Fibroblast of pulmonary artery (primary cell): Measurements from ENCODE around the gene NCAM2.

Source experiments
- DNase-seq: peaks from one replicate; pipeline ENCODE4 v3.0.0-alpha.2; 2010; ENCODE audit warnings: low read depth
- H3K4me3 ChIP-seq: replicated peaks from 2 replicates; pipeline ENCODE4 v1.5.1; 2011; ENCODE audit warnings: low read depth, mild to moderate bottlenecking, control low read depth, low read length, moderate library complexity
- TF ChIP-seq, protein P1 (sequence below): IDR thresholded peaks from 2 replicates; pipeline ENCODE4 v1.5.1; 2011; ENCODE audit warnings: mild to moderate bottlenecking, control low read depth, low read length, inconsistent platforms; ENCODE audit errors: missing control alignments

Gene NCAM2

DNA sequence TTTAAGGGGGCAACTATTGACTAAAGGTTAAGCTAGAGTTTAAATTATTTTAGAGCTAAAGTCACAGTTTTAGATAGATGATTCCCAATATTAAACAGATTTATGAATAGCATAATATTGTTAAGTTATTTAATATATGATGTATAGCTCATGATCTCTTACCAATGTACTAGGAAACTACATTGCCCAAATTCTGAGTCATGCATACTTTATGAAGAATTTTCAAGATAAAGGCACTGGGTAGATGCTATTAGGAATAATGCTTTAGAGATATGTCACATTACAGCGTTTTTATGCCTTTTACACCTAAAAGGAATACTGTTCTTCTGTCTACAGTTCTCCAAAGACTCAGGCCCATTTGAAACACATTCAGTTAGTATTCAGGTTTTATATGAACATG lies 215.1 kb downstream of the NCAM2 start:
- TF ChIP-seq, protein P1, sequence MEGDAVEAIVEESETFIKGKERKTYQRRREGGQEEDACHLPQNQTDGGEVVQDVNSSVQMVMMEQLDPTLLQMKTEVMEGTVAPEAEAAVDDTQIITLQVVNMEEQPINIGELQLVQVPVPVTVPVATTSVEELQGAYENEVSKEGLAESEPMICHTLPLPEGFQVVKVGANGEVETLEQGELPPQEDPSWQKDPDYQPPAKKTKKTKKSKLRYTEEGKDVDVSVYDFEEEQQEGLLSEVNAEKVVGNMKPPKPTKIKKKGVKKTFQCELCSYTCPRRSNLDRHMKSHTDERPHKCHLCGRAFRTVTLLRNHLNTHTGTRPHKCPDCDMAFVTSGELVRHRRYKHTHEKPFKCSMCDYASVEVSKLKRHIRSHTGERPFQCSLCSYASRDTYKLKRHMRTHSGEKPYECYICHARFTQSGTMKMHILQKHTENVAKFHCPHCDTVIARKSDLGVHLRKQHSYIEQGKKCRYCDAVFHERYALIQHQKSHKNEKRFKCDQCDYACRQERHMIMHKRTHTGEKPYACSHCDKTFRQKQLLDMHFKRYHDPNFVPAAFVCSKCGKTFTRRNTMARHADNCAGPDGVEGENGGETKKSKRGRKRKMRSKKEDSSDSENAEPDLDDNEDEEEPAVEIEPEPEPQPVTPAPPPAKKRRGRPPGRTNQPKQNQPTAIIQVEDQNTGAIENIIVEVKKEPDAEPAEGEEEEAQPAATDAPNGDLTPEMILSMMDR = no peak
- peak; percentile 64 for DNase-seq
- no peak overlapping the region for H3K4me3 ChIP-seq

GRCh38 chr21:21216047-21216446 lies 217.8 kb downstream of the NCAM2 start:
- TF ChIP-seq, protein P1 = no peak
- DNase-seq = no peak
- H3K4me3 ChIP-seq = no peak overlapping the region

GRCh38 chr21:21226472-21226871 lies 228.3 kb downstream of the NCAM2 start:
- no peak overlapping the region for H3K4me3 ChIP-seq
- TF ChIP-seq, protein P1 = no peak
- no peak for DNase-seq

DNA sequence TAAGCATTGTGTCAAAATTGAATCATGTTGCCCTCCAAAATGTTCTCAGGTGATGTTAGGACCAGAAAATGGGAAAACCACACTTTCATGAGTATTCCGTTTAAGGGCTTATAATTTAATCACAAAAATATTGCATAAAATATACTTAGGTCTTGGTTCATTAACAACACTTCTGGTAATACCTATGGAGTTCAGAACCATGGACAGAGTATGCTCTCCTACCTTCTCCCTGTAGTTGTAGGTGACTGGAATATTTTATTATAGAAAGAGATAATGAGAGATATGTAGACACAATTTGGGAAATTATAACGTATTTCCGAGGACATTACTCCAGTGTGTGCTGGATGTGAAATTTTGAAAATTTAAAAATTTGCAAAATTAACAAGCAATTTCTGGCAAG lies 232.5 kb downstream of the NCAM2 start:
- TF ChIP-seq, protein P1 = no peak
- no peak overlapping the region for H3K4me3 ChIP-seq
- peak; percentile 44 for DNase-seq

DNA sequence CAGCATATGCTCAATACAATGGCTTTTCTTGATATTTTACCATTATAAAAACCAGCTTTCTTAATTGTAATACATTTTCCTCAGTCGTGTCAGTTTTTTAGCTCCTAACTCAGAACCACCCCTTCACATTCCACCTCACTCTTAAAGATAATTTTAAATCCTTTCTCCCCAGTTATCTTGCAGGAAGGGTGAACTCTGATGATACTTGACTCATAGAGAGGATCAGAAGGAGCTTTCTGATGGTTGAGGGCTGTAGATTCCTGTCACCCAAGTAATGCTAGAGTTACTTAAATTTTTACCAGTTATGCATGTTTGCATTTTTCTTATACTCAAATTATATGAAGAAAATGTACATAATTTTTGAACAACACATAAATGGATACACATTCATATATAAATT lies 233.7 kb downstream of the NCAM2 start:
- H3K4me3 ChIP-seq = no peak overlapping the region
- DNase-seq = no peak

DNA sequence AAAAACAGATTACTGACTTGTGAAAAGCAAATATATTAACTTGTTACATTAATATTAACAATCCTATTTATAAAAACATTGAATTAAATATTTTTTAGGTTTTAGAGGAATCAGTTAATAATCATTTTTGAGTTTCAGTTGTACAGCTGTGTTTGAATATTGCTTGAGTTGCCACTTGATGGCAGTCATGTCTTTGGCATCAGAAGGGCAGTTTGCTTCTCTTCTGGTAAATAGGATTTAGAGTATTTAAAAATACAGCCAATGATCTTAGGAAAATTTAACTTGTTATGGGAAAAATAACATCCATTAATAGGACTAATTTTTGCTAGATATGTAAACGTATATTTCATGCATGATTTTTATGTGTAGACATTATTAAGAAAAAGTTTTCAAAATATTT lies 234.1 kb downstream of the NCAM2 start:
- no peak overlapping the region for H3K4me3 ChIP-seq
- DNase-seq = peak; percentile 84
- TF ChIP-seq, protein P1 = peak; percentile 66

More for the DNA sequence above, 233.7 kb downstream of the NCAM2 start:
- TF ChIP-seq, protein P1 = no peak

DNA sequence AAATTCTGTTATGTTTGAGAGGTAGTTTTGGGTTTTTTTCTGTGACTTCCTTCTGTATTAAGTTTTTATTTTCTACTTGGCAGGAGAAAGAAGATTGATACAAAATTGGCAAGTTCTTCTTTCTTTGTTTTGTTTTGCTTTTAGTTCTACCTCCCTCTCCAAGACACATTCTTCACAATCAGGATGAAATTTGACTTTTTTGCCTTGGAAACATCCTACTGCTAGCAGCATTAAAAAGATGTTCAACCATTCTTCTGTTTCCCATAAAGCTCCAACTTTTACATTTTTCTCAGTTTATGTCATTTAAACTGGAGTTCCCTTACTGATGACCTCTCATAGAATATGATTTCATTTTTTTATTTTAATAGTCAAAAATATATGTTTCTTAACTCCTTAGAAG lies 234.8 kb downstream of the NCAM2 start:
- TF ChIP-seq, protein P1 = no peak
- H3K4me3 ChIP-seq = no peak overlapping the region
- DNase-seq = peak; percentile 21
